Neuronal stem cell (in vitro differentiated cells): ENCODE results near the gene VAMP2.
A peak's percentile ranks its signal among the peaks of the same experiment; 100 is the strongest.

Experiments used
- DNase-seq: peaks from one replicate; pipeline ENCODE4 v3.0.0-alpha.2; 2013; ENCODE audit warnings: low spot score
- H2AFZ ChIP-seq: one replicate; pipeline ENCODE4 v1.6.1; 2013; ENCODE audit warnings: mild to moderate bottlenecking, low read length, inconsistent platforms
- H2AK5ac ChIP-seq: 2 replicates; pipeline ENCODE4 v1.6.1; 2013; ENCODE audit warnings: low read depth, mild to moderate bottlenecking, inconsistent platforms, low read length, moderate library complexity, mixed read lengths
- H2BK120ac ChIP-seq: 2 replicates; pipeline ENCODE4 v1.6.1; 2013; ENCODE audit warnings: low read depth, mild to moderate bottlenecking, inconsistent platforms, low read length, moderate library complexity, mixed read lengths
- H2BK12ac ChIP-seq: one replicate; pipeline ENCODE4 v1.6.1; 2013; ENCODE audit warnings: low read length, inconsistent platforms
- H2BK15ac ChIP-seq: 2 replicates; pipeline ENCODE4 v1.6.1; 2013; ENCODE audit warnings: mild to moderate bottlenecking, low read length, inconsistent platforms, mixed read lengths
- H2BK5ac ChIP-seq: one replicate; pipeline ENCODE4 v1.6.1; 2013; ENCODE audit warnings: inconsistent platforms, mild to moderate bottlenecking, low read length, moderate library complexity
- H3K14ac ChIP-seq: one replicate; pipeline ENCODE4 v1.6.1; 2013; ENCODE audit warnings: low read length, inconsistent platforms
- H3K18ac ChIP-seq: 2 replicates; pipeline ENCODE4 v1.6.1; 2013; ENCODE audit warnings: low read length, inconsistent platforms
- H3K23ac ChIP-seq: 2 replicates; pipeline ENCODE4 v1.6.1; 2013; ENCODE audit warnings: low read depth, mild to moderate bottlenecking, mixed read lengths, low read length, inconsistent platforms; ENCODE audit not compliant: poor library complexity
- H3K27ac ChIP-seq: replicated peaks from 3 replicates; pipeline ENCODE4 v1.5.1; 2013; ENCODE audit warnings: low read length, inconsistent platforms
- H3K27me3 ChIP-seq, 3 experiments: 2 replicates each; pipeline ENCODE4 v1.6.1; 2013; ENCODE audit warnings: low read length in 3 of 3, mild to moderate bottlenecking in 2 of 3, inconsistent platforms in 1 of 3, low read depth in 1 of 3, mixed read lengths in 1 of 3, moderate library complexity in 1 of 3; ENCODE audit not compliant: control insufficient read depth in 3 of 3, insufficient read depth in 3 of 3
- H3K36me3 ChIP-seq, 2 donors: replicated peaks in 1 of 2; 2 replicates each; pipeline ENCODE4 v1.6.1; 2013; ENCODE audit warnings: low read length in 2 of 2; ENCODE audit not compliant: control insufficient read depth in 2 of 2, insufficient read depth in 2 of 2
- H3K4ac ChIP-seq: 2 replicates; pipeline ENCODE4 v1.6.1; 2013; ENCODE audit warnings: inconsistent platforms, mild to moderate bottlenecking, low read length, moderate library complexity
- H3K4me1 ChIP-seq, 2 donors: 1 replicate in 1 of 2; 2 replicates in 1 of 2; pipeline ENCODE4 v1.6.1; 2013; ENCODE audit warnings: low read length in 2 of 2, low read depth in 1 of 2; ENCODE audit not compliant: control insufficient read depth in 2 of 2, insufficient read depth in 1 of 2
- H3K4me2 ChIP-seq: one replicate; pipeline ENCODE4 v1.6.1; 2013; ENCODE audit warnings: mild to moderate bottlenecking, low read length, inconsistent platforms; ENCODE audit not compliant: insufficient read depth, poor library complexity, severe bottlenecking
- H3K4me3 ChIP-seq, 2 donors: 2 replicates each; pipeline ENCODE4 v1.5.1; 2013; ENCODE audit warnings: low read length in 2 of 2, mild to moderate bottlenecking in 2 of 2, inconsistent platforms in 1 of 2, moderate library complexity in 1 of 2
- H3K79me1 ChIP-seq: one replicate; pipeline ENCODE4 v1.6.1; 2013; ENCODE audit warnings: low read depth, mild to moderate bottlenecking, inconsistent platforms, low read length, moderate library complexity
- H3K9ac ChIP-seq: one replicate; pipeline ENCODE4 v1.6.1; 2013; ENCODE audit warnings: mild to moderate bottlenecking, low read depth, low read length, inconsistent platforms; ENCODE audit not compliant: poor library complexity
- H3K9me3 ChIP-seq, 2 donors: replicated peaks in 1 of 2; 2 replicates each; pipeline versions ENCODE3 to v1.6.1; 2013; ENCODE audit warnings: low read length in 2 of 2, mild to moderate bottlenecking in 2 of 2, inconsistent platforms in 1 of 2, low read depth in 1 of 2, mixed read lengths in 1 of 2, moderate library complexity in 1 of 2; ENCODE audit not compliant: control insufficient read depth in 2 of 2, insufficient read depth in 1 of 2
- H4K8ac ChIP-seq: one replicate; pipeline ENCODE4 v1.6.1; 2013; ENCODE audit warnings: low read depth, mild to moderate bottlenecking, inconsistent platforms, low read length, moderate library complexity
- H4K91ac ChIP-seq: one replicate; pipeline ENCODE4 v1.6.1; 2013; ENCODE audit warnings: low read length, low read depth, mild to moderate bottlenecking, inconsistent platforms; ENCODE audit not compliant: poor library complexity
- WGBS, 2 donors: extraction: QIAGEN DNeasy Blood & Tissue Kit; methylation state at CpG; one replicate each; pipeline ENCODE4 v1.1.7; 2013; ENCODE audit warnings: missing lambda C conversion rate in 2 of 2, mixed read lengths in 1 of 2; ENCODE audit not compliant: insufficient read length in 2 of 2, insufficient replicate concordance in 1 of 2; ENCODE audit errors: extremely low coverage in 2 of 2; 5-methylcytosine and 5-hydroxymethylcytosine counted together

VAMP2 gene

DNA sequence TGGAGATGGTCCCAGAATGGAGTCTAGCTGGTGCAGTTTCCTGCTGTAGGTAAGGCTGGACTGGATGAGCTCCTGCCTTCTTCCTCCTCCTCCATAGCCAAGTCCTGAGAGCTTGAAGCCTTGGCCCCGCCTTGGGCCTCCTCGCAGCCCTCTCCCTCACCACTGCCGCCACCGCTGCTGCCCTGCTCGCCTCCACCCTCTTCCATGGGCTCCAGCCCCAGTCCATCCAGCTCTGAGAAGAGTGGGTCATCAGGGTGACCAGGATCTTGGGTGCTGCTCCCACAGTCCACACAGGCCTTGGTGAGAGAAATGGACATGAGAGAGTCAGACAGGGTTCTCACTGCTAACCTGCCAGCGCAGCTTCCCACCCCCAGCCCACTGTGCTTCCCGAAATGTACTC lies 21.7 kb downstream of the VAMP2 start:
- no peak for DNase-seq
- H3K4me1 ChIP-seq = peaks cover 0 to 5% of the 10 kb centered on the region in 2 donors
- H3K9ac ChIP-seq = no peak overlapping the region
- no peak overlapping the region for H2BK12ac ChIP-seq
- no peak overlapping the region for H3K4me3 ChIP-seq
- no peak overlapping the region for H3K23ac ChIP-seq
- no peak overlapping the region for H4K8ac ChIP-seq
- H3K27me3 ChIP-seq = peaks cover 0 to 7% (median 0%) of the 10 kb centered on the region in 3 experiments
- WGBS, 2 donors = no CpG with 5 or more reads among the region's 7 CpGs
- peaks cover 6% of the 10 kb centered on the region for H3K79me1 ChIP-seq
- peaks cover 43 to 58% of the 10 kb centered on the region in 2 donors for H3K36me3 ChIP-seq
- H3K4ac ChIP-seq = no peak overlapping the region
- no peak overlapping the region for H2BK120ac ChIP-seq
- H2BK15ac ChIP-seq = no peak overlapping the region
- H3K27ac ChIP-seq = no peak overlapping the region
- H2AK5ac ChIP-seq = no peak overlapping the region
- H3K9me3 ChIP-seq = no peaks in the 10 kb centered on the region
- no peak overlapping the region for H2AFZ ChIP-seq
- H3K18ac ChIP-seq = no peak overlapping the region
- H3K4me2 ChIP-seq = no peak overlapping the region
- H2BK5ac ChIP-seq = peak overlapping the region; percentile 56
- H3K14ac ChIP-seq = no peak overlapping the region
- H4K91ac ChIP-seq = no peak overlapping the region

DNA sequence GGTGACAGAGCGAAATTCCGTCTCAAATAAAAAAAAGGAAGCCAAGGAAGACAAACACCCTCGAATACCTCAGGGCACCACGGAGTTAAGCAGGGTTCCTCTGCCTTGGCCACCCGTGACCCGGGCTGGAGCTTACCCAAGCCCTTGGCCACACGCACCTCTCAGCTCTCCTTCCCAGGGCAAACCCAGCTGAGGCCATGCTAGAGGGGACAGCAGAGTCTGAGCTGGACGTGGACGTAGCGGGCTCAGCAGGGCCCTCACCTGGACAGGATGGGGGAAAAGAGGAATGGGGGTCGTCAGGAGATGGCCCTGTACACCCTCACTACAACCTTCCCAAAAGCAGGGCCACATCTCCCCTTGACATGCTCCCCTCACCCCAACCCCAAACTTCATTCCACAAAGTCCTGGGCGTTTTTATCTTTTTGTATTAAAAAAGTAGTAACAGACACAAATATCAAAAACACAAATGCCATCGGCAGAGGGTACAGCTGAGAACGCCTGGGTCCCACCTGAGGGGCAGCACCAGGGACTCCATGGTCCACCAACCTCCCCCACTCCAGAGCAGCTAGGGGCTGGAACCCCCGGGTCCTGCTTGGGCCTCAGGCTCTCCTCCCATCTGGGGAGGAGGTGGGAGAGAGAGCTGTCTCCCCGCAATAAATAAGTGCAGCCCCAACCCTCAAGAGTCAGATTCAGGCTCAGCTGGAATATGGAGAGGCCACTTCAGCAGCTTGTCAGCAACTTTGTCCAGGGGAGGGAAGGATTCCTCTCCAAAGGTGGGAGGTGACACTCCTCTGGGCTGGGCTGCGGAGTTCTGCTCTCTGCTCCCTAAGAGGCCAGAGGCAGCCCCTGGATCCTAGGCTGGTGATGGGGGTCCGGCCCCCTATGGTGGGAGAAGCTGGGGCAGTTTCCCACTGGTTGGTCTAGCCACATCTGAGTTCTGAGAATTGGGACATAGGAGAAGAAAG lies 22.4 kb downstream of the VAMP2 start:
- no peaks in the 10 kb centered on the region for H3K9me3 ChIP-seq
- peaks cover 0 to 7% (median 0%) of the 10 kb centered on the region in 3 experiments for H3K27me3 ChIP-seq
- H3K4me3 ChIP-seq = no peak overlapping the region
- no peak overlapping the region for H3K23ac ChIP-seq
- H3K79me1 ChIP-seq = peaks cover 6% of the 10 kb centered on the region
- no peak overlapping the region for H2AK5ac ChIP-seq
- H2BK15ac ChIP-seq = no peak overlapping the region
- peaks cover 0 to 5% of the 10 kb centered on the region in 2 donors for H3K4me1 ChIP-seq
- H2BK5ac ChIP-seq = peak overlapping the region; percentile 56
- H3K36me3 ChIP-seq = peaks cover 37 to 51% of the 10 kb centered on the region in 2 donors
- no CpG with 5 or more reads among the region's 18 CpGs for WGBS, 2 donors
- H2AFZ ChIP-seq = no peak overlapping the region
- H3K4ac ChIP-seq = no peak overlapping the region
- no peak overlapping the region for H3K27ac ChIP-seq
- H3K4me2 ChIP-seq = no peak overlapping the region
- DNase-seq = no peak
- H4K91ac ChIP-seq = no peak overlapping the region
- no peak overlapping the region for H2BK120ac ChIP-seq
- no peak overlapping the region for H2BK12ac ChIP-seq
- no peak overlapping the region for H4K8ac ChIP-seq
- no peak overlapping the region for H3K9ac ChIP-seq
- H3K14ac ChIP-seq = no peak overlapping the region
- no peak overlapping the region for H3K18ac ChIP-seq

DNA sequence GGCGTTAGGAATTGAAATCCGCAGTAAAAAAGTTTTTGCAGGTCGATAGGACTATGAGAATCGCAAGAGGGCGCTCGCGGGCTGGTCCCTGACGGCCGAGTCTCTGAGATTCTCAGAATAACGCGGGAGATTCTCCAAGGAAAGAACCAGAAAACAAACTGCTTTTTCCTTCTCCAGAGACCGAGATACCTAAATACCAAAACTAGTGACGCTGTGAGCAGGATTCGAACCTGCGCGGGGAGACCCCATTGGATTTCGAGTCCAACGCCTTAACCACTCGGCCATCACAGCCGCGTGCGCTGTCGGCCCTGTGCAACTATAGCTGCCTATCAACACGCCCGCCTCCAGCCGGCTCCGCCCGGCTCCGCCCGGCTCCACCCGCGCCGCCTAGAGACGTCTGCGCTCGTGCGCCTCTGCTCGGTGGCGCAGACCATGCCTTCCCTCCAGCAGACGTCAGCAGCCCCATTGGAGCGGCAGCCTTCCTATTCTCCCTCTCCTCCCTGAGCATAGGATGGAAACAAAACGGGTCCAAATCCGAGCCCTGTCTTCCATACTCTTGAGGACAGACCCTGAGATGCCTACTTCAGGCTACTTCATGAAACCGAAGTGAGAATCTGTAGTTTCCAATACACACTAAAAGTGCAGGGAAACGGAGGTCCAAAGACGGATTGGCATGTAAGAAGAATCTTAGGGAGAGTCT lies 23.9 kb downstream of the VAMP2 start:
- Histone ChIP-seq H2BK15ac (no peak overlapping the region), H4K91ac (no peak overlapping the region), H3K4ac (no peak overlapping the region), H3K27me3 (peaks cover 0 to 7% (median 0%) of the 10 kb centered on the region in 3 experiments), H3K23ac (peak overlapping the region; percentile 69), H4K8ac (no peak overlapping the region), H2BK5ac (no peak overlapping the region), H2BK120ac (no peak overlapping the region), H2AFZ (peak overlapping the region; percentile 83), H3K18ac (peak overlapping the region; percentile 27), H3K9me3 (no peaks in the 10 kb centered on the region), H2AK5ac (no peak overlapping the region), H3K4me3 (peak overlapping the region; percentile 59 to 79), H3K4me1 (peaks cover 0 to 6% of the 10 kb centered on the region in 2 donors), H3K79me1 (peaks cover 5% of the 10 kb centered on the region), H2BK12ac (no peak overlapping the region), H3K9ac (peak overlapping the region; percentile 72), H3K4me2 (peak overlapping the region; percentile 81), H3K36me3 (peaks cover 28 to 38% of the 10 kb centered on the region in 2 donors), H3K14ac (no peak overlapping the region), H3K27ac (peak overlapping the region; percentile 56)
- peak; percentile 97 for DNase-seq
- no CpG with 5 or more reads among the region's 46 CpGs for WGBS, 2 donors

DNA sequence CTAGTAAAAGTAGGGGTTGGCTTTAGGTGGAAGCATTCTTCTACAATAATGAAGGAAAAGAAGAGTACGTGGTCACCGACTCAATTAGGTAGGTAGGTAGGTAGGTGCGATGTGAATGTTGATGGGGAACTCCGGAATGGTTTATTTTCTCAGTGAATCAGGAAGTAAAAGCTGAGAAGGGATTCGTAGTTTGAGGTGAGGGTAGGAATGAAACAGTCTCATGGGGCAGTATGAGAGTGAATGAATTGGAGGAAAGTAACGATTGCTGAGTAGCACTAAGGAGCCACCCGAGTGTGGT lies 24.4 kb downstream of the VAMP2 start:
- Histone ChIP-seq H3K9me3 (no peaks in the 10 kb centered on the region), H3K4ac (no peak overlapping the region), H4K91ac (no peak overlapping the region), H3K4me1 (peaks cover 0 to 11% of the 10 kb centered on the region in 2 donors), H2AFZ (peak overlapping the region; percentile 83), H3K23ac (no peak overlapping the region), H3K4me2 (peak overlapping the region; percentile 69), H3K27ac (peak overlapping the region; percentile 56), H4K8ac (no peak overlapping the region), H3K79me1 (peaks cover 4% of the 10 kb centered on the region), H2BK5ac (no peak overlapping the region), H3K36me3 (peaks cover 26 to 33% of the 10 kb centered on the region in 2 donors), H3K4me3 (peak overlapping the region; percentile 49 to 79), H2AK5ac (no peak overlapping the region), H3K9ac (no peak overlapping the region), H3K27me3 (peaks cover 0 to 7% (median 0%) of the 10 kb centered on the region in 3 experiments), H3K18ac (no peak overlapping the region), H2BK120ac (no peak overlapping the region), H2BK15ac (no peak overlapping the region), H3K14ac (no peak overlapping the region), H2BK12ac (no peak overlapping the region)
- DNase-seq = no peak
- no CpG with 5 or more reads among the region's 7 CpGs for WGBS, 2 donors
